WERI-Rb-1 (cell line): ENCODE measurements around the gene SCYL2.
"Not testable (repeated sequence)": the region's sequence is repeated elsewhere in the genome, so short reads cannot be mapped to it uniquely, and the experiment has no call there.

Experiments
- DNase-seq: peaks from one replicate; pipeline ENCODE4 v3.0.0-alpha.2; 2020
- H3K27ac ChIP-seq: fragments of 250-450 bp; sonication (Bioruptor Pico); 2 replicates; pipeline ENCODE4 v1.5.1; 2020; ENCODE audit warnings: mild to moderate bottlenecking, moderate library complexity
- H3K27me3 ChIP-seq: fragments of 250-450 bp; sonication (Bioruptor Pico); 2 replicates; pipeline ENCODE4 v1.5.1; 2021; ENCODE audit warnings: mild to moderate bottlenecking, low read depth, moderate library complexity; ENCODE audit not compliant: insufficient read depth, severe bottlenecking
- H3K36me3 ChIP-seq: fragments of 250-450 bp; sonication (Bioruptor Pico); 2 replicates; pipeline ENCODE4 v1.5.1; 2020; ENCODE audit warnings: mild to moderate bottlenecking, moderate library complexity
- H3K4me3 ChIP-seq: 2 replicates; pipeline ENCODE4 v1.5.1; 2011; ENCODE audit warnings: low read depth, mild to moderate bottlenecking, control low read depth, low read length
- H3K9me3 ChIP-seq: fragments of 250-450 bp; sonication (Bioruptor Pico); 2 replicates; pipeline ENCODE4 v1.5.1; 2021; ENCODE audit warnings: mild to moderate bottlenecking, moderate library complexity; ENCODE audit not compliant: severe bottlenecking
- CTCF ChIP-seq: IDR thresholded peaks from 2 replicates; pipeline ENCODE4 v1.5.1; 2011; ENCODE audit warnings: low read depth, mild to moderate bottlenecking, control low read depth, inconsistent platforms, low read length

SCYL2 gene

GRCh38 chr12:100266835-100267602, at the start of gene SCYL2, which contains the start of gene DEPDC4:
Gene SCYL2, plus strand, starts transcription at chr12:100267177. Its CDS starts 15,794 bp downstream, at chr12:100282971.
Gene DEPDC4, minus strand, starts transcription at chr12:100267079. Its CDS starts 3 bp downstream, at chr12:100267076.
- Histone ChIP-seq H3K27ac (peak within 1 kb of the TSS; percentile 94), H3K4me3 (peak within 1 kb of the TSS; percentile 98), H3K27me3 (no peaks in the 10 kb centered on the region), H3K9me3 (no peaks in the 10 kb centered on the region), H3K36me3 (no peaks in the 10 kb centered on the region; the same call in 1 of the 2 replicates)
- TF ChIP-seq CTCF = no peak
- peak; percentile 95 for DNase-seq

GRCh38 chr12:100219328-100220109, 47.5 kb upstream of the SCYL2 start:
- no peaks in the 10 kb centered on the region for H3K27me3 ChIP-seq
- no peak overlapping the region for H3K4me3 ChIP-seq
- no peak for DNase-seq
- peaks cover 12% of the 10 kb centered on the region for H3K36me3 ChIP-seq
- TF ChIP-seq CTCF = no peak
- H3K9me3 ChIP-seq = no peaks in the 10 kb centered on the region
- H3K27ac ChIP-seq = no peak overlapping the region

GRCh38 chr12:100221523-100221922, 45.5 kb upstream of the SCYL2 start:
- Histone ChIP-seq H3K4me3 (no peak overlapping the region), H3K27me3 (no peaks in the 10 kb centered on the region), H3K9me3 (no peaks in the 10 kb centered on the region), H3K27ac (no peak overlapping the region), H3K36me3 (peaks cover 12% of the 10 kb centered on the region)
- no peak for TF ChIP-seq CTCF
- DNase-seq = no peak

- H3K9me3 ChIP-seq, H3K27ac ChIP-seq, H3K4me3 ChIP-seq, H3K27me3 ChIP-seq, DNase-seq: not testable (repeated sequence)
- H3K36me3 ChIP-seq = peaks cover 12% of the 10 kb centered on the region
Observed at GRCh38 chr12:100222173-100222572, 44.8 kb upstream of the SCYL2 start.

GRCh38 chr12:100225491-100225890, 41.5 kb upstream of the SCYL2 start:
- Histone ChIP-seq H3K9me3 (no peaks in the 10 kb centered on the region), H3K27ac (no peak overlapping the region), H3K36me3 (no peaks in the 10 kb centered on the region; the same call in 1 of the 2 replicates), H3K4me3 (no peak overlapping the region), H3K27me3 (no peaks in the 10 kb centered on the region)
- DNase-seq = no peak
- TF ChIP-seq CTCF = no peak

GRCh38 chr12:100229036-100229635, 37.8 kb upstream of the SCYL2 start:
- no peaks in the 10 kb centered on the region for H3K9me3 ChIP-seq
- no peaks in the 10 kb centered on the region for H3K27me3 ChIP-seq
- peak; percentile 39 for DNase-seq
- H3K36me3 ChIP-seq = no peaks in the 10 kb centered on the region; the same call in 1 of the 2 replicates
- no peak overlapping the region for H3K27ac ChIP-seq
- H3K4me3 ChIP-seq = no peak overlapping the region
- 0 out of 2 replicates have a peak, but pooled peaks have one; percentile 33 for TF ChIP-seq CTCF
